Measurements from ENCODE around the gene METTL15.

DNA sequence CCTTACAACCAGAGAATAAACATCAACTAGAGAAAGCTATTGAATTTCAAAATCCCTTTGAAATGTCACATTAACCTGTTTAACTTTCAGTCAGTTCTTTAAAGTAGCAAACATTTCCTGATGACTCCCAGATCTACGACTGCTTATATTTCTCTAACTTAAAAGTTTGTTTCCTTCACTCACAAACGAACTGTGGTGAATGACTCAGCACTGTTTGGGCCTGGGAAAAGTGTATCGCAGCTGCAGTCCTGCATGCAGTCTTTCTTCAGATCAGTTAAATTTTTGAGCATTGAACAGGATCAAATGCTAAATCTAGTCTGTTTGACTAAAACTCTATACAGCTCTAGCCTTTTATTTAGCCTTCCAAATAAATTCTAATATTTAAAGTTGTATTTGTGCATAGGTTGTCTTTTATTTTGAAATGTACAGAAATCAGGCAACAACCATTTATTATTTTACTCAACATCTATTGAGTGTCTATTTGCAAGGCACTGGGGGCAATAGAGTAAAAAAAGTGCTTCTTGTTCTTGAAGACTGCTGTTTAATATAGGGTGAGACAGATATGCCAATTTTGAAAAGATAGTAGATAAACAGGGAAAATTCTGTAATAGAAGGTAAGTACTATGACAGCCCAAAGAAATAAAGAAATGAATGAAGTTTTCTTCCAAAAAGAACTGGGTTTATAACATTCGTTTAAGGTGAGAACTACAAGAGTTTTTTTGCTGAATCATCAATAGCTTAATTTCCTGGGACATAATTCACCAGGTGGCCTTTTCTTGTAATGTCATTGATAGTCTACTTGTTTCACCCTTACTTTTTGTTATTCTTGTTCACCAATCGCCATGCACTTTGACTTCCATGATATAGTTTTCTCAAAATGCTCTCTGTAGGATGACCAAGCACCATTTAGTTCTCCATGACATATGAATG lies 235.4 kb downstream of the METTL15 start:
- TF ChIP-seq POLR2A (IDR thresholded peaks at IDR 0.05) = no peak
- no peak for TF ChIP-seq CTCF (IDR thresholded peaks at IDR 0.05)

Measured in prostate gland (tissue), 2 donors.